NCI-H748 treated with DMSO at 0.1 percent for 48 hours (cell line): Measurements from ENCODE around the gene DUSP8.
"Not testable (repeated sequence)": the region's sequence is repeated elsewhere in the genome, so short reads cannot be mapped to it uniquely, and the experiment has no call there.

Experiments
- DNase-seq: peaks from one replicate; lab custom pipeline; 2025; lab: John Stamatoyannopoulos, UW

DUSP8 gene

GRCh38 chr11:1586699-1587098, 14.6 kb upstream of the DUSP8 start:
- no peak for DNase-seq

DNA sequence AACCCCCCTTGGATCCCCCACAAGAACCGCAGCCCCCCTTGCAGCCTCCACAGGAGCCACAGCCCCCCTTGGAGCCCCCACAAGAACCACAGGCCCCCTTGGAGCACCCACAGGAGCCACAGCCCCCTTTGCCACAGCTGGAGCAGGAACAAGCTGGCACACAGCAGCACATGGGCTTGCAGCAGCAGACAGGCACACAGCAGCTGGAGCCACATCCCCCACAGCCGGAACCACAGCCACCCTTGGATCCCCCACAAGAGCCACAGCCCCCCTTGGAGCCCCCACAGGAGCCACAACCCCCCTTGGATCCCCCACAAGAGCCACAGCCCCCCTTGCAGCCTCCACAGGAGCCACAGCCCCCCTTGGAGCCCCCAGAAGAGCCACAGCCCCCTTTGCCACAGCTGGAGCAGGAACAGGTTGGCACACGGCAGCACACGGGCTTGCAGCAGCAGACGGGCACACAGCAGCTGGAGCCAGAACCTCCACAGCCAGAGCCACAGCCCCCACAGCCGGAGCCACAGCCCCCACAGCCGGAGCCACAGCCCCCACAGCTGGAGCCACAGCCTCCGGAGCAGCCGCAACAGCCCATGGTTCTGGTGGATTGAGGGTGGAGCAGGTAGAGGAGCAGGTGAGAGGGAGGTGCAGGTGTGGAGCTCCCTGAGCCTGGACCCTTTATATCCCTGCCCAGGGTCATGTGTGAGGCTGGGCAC, 12.7 kb upstream of the DUSP8 start, which contains the start of gene KRTAP5-1:
Gene KRTAP5-1 (minus strand): TSS at position 623 of the 710 bp plus-strand sequence. CDS start 34 bp downstream, at position 589.
- DNase-seq, result not testable (repeated sequence)

- DNase-seq, result not testable (repeated sequence)
Observed at GRCh38 chr11:1582909-1583308, 10.8 kb upstream of the DUSP8 start.

DNA sequence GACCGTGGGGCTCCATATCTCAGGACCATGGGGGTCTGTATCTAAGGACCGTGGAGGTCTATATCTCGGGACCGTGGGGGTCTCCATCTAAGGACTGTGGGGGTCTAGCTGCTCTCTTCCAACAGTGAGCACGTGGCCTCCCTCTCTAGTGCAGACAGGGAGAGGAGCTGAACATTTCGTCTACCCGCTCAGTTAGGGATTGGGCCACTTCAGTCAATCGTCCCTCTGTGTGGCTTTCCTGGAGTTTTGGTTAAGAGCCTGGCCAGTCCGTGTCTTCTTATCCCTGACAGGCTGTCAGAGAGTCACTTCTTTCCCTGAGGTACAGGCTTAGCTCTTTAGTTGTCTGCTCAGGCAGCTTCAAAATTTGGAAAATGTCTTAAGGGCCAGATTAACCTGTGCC, 9.9 kb upstream of the DUSP8 start:
- no peak for DNase-seq

GRCh38 chr11:1576825-1577224, 4.8 kb upstream of the DUSP8 start:
- no peak for DNase-seq

DNA sequence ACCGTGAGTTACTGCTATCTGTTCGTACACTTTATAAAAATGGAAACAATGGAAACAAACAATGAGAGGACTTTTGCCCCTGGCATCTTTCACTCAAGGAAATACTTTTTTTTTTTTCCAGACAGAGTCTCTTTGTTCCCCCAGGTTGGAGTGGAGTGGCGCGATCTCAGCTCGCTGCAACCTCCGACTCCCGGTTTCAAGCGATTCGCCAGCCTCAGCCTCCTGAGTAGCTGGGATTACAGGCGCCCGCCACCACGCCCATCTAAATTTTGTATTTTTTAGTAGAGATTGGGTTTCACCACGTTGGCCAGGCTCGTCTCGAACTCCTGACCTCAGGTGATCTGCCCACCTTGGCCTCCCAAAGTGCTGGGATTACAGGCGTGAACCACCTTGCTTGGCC, 3.7 kb upstream of the DUSP8 start:
- not testable (repeated sequence) for DNase-seq

- DNase-seq, result no peak
Observed at GRCh38 chr11:1574933-1575242, 2.8 kb upstream of the DUSP8 start.

GRCh38 chr11:1574238-1574932, 2.3 kb upstream of the DUSP8 start:
- DNase-seq, result peak; percentile 32

- DNase-seq, result peak; percentile 76
Observed at GRCh38 chr11:1573903-1574237, 1.8 kb upstream of the DUSP8 start.

- DNase-seq, result peak; percentile 21
Observed at GRCh38 chr11:1573077-1573902, 1.2 kb upstream of the DUSP8 start.

DNA sequence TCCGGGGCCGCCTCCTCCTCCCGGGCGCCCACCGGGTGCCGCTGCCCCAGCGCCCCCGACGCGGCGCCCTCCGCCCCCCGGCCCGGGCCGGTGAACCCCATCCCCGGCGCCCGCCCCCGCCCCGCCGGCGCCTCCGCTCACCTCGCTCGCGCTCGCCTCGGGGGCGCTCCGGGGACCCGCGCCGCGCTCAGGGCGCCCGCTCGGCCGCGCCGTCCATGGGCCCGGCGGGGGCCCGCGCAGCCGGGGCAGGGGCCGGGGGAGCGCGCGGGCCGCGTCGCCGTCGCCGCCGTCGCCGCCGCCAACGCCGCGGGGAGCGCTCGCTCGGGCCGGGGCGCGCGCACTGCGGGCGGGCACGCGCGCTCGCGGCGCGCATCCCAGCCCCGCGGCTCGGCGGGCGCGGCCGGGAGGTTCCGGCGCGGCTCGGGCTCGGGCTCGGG, 293 bp downstream of the DUSP8 start:
- no peak for DNase-seq

DNA sequence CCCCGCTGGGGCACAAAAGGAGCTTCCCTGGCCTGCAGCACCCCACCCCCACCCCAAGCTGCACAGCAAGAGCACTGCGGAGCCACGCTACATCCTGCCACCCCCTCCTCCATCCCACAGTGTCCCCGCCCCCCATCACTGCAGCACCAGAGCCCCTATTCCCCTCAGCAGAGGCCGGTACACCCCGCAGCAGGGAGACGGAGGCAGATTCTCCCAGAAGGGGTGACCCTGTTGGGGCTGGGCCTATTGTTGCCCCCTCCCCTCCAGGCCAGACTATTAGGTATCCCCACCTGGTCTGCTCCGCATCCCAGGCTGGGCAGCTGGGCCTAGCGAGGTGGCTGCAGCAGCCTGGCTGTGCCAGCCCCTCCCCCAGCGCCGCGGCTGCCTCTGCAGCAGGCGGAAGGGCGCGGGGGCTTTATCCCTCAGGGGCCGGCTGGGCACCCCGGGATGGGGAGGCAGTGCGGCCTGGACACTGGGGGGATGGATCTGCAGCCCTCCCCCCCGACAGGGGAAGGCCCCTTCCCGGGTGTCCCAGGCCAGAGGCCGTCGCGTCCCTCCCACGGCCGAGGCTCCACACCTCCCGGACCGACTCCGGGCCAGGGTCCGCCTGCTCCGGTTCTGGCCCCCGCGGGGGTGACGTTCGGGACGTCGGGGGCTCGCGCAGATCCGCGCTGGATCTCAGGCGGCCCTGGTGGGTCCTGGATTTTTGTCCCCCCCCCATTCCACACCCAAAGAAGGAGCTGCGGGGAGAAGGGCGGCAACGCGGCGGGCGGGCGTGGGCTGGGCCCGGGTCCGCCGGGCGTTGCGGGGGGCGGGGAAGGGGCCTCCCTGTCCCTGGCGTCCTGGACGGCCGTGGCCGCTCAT, 943 bp downstream of the DUSP8 start:
- no peak for DNase-seq

DNA sequence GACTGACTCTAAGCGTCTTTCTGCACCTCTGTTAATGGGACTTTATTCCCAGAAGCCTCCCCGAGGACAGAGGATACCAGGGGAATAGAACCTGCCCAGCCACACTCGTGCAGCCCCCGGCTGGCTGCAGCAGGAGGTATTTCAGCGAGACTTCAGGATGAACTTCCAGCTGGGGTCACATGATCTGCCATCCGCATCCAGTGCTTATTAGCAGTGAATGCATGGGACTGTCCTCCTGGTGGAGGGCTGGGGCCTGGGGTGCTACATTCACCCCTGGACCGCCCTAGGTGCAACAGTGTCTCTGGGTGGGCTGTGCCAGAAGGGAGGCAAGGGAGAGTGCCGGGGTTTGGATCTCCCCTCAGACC, 1.6 kb downstream of the DUSP8 start:
- DNase-seq, result no peak

GRCh38 chr11:1570001-1570453, 2.0 kb downstream of the DUSP8 start:
- no peak for DNase-seq

DNA sequence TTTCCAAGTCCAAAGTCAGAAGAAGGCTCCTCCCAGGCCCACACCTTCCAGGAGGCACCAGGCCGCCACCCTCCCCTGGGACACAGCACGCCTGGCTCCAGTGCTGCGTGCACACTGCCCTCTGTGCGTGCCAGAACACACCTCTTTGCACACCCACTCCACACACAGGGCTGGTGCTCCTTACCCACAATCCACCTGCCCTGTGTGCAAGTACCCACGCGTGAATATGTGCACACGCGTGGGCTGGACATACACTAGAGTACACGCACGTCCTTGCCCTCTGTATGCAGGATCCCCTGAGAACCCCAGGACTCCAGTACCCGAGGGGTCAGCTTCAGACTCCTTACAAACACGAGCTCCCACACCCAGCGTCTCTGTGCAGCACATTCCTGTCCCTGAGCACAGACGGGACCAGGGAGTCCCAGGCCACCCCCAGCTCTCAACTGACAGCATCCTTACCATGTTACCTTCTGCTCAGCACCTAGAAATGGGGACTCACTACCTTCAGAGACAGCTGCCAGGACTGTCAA, 2.8 kb downstream of the DUSP8 start:
- DNase-seq, result no peak

GRCh38 chr11:1568441-1568911, 3.6 kb downstream of the DUSP8 start:
- peak; percentile 28 for DNase-seq

GRCh38 chr11:1567721-1568100, 4.4 kb downstream of the DUSP8 start:
- DNase-seq, result no peak

- DNase-seq, result no peak
Observed at GRCh38 chr11:1567052-1567720, 4.9 kb downstream of the DUSP8 start.

DNA sequence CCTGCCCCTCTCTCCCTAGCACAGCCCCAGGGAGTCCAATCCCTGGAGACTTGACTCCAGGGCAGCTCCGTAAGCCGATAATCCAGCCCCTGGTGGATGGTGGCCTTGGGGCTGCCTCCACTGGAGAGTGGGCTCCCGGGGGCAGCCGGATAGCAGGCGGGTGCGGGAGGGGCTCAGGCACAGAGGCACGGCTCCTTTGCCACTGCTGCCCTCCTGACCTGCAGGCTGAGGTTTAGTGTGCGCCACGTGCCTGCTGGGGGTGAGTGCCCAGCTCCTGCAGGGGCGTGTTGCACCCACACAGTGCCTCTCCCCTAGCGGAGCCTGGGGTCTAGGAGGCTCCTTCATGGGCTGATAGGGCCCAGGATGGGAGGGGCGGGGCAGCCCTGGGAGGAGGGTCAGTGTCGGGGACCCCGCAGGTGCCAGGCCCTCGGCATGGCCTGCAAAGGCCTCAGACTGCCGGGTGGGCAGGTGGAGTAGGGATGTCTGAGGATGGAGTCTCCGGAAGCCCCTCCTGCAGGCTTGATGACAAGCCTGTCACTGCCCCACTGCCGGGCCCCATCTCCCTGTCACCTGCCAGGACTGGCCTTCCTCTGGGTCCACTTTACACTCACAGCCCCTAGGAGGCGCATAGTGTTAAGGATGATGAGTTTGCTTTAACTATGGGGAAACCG, 5.6 kb downstream of the DUSP8 start:
- no peak for DNase-seq

DNA sequence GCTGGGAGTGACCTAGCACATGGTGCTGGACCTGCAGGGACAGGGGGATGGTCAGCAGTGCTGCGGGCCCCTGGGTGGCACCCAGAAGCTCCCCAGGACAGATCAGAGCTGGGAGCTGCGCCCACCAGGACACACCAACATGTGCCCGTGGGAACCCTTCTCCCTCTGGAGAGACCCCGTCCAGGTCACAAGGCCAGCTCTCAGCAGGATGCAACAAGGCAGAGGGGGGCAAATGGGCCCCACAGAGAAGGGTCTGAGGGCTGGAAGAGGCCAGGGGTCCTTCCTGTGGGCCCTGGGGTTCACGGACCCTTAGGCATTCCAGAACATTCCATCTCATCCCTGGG, 6.2 kb downstream of the DUSP8 start:
- no peak for DNase-seq
